ENCODE data around the gene KCNN3. TPM values are rescaled to one million over a fixed set of nuclear protein-coding genes. Genes with fewer than 3 reads are reported as not detected.

The KCNN3 gene
- total and polyA plus RNA-seq, 10 donors = 0.13 to 15.1 (median 7.4) TPM

DNA sequence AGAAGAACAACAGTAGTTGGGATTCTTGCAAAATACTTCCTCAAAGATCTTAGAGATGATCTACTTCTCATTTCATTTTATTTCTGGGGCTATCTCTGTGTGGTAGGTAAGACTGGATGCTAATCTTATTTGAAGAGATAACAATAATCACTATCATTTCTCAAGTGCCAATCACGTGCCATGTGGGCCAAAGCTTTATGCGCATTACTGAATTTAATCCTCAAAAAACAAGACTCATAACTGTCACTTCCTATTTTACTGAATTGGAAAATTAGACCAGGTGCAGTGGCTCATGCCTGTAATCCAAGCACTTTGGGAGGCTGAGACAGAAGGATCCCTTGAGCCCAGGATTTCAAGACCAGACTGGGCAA, 121.7 kb downstream of the KCNN3 start:
- no peak for DNase-seq
- 27 to 55% (median 41%) methylated on average over 2 of the region's 2 CpGs for WGBS, 5 donors
- no peaks in the 10 kb centered on the region for H3K36me3 ChIP-seq
- no peak overlapping the region for H3K4me3 ChIP-seq
- H3K9me3 ChIP-seq = no peaks in the 10 kb centered on the region
- intact Hi-C loops (cut with DNase I; ENCODE audit: low total_unique reads) = no loop called here
- peaks cover 0 to 52% (median 0%) of the 10 kb centered on the region in 7 donors for H3K27me3 ChIP-seq (replicated peaks in 1 of 7)
- H3K4me1 ChIP-seq = peaks cover 0 to 28% (median 21%) of the 10 kb centered on the region in 6 donors
- TF ChIP-seq POLR2AphosphoS5 (IDR thresholded peaks at IDR 0.05) = no peak
- TF ChIP-seq, protein P1, sequence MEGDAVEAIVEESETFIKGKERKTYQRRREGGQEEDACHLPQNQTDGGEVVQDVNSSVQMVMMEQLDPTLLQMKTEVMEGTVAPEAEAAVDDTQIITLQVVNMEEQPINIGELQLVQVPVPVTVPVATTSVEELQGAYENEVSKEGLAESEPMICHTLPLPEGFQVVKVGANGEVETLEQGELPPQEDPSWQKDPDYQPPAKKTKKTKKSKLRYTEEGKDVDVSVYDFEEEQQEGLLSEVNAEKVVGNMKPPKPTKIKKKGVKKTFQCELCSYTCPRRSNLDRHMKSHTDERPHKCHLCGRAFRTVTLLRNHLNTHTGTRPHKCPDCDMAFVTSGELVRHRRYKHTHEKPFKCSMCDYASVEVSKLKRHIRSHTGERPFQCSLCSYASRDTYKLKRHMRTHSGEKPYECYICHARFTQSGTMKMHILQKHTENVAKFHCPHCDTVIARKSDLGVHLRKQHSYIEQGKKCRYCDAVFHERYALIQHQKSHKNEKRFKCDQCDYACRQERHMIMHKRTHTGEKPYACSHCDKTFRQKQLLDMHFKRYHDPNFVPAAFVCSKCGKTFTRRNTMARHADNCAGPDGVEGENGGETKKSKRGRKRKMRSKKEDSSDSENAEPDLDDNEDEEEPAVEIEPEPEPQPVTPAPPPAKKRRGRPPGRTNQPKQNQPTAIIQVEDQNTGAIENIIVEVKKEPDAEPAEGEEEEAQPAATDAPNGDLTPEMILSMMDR (IDR thresholded peaks at IDR 0.05 in 8 of 11, conservative IDR thresholded peaks at IDR 0.05 in 3 of 11) = no peak
- peak overlapping the region in 3 of 8 donors; percentile 14 to 45 (median 28) for H3K27ac ChIP-seq

DNA sequence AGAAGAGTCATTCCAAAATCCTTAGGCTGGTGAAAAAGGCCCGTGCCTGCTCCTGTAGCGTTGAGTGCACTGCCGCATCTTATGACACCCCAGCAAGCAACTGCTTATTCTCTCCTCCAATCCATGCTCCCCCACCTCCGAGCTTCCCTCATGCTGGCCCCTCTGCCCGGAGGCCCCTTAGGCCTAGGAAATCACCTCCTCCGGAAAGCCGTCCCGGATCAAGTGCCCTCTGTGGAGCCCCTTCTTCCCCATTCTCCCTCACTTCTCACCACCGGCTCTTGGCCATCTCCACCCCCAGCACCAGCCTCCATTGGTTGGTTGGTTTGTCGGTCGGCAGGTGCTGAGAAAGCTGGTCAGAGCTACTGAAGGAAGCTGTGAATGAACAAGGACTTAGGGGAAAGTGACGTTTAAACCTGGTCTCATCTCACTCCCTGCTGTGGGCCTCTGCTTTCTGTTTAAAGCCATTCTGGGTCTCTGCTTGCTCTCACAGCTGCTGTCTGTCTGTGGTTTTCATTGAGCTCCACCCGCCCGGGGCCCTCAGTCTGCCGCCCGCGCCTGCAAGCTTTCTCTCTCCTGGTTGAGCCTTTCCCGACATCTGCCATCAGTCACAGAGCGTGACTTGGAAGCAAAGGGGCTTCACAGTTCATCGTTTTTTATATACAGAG, 122.2 kb downstream of the KCNN3 start:
- intact Hi-C loops (cut with DNase I; ENCODE audit: low total_unique reads) = no loop called here
- TF ChIP-seq POLR2AphosphoS5 (IDR thresholded peaks at IDR 0.05) (no peak), POLR2A (IDR thresholded peaks at IDR 0.05) (no peak)
- TF ChIP-seq, protein P1 (IDR thresholded peaks at IDR 0.05 in 8 of 11, conservative IDR thresholded peaks at IDR 0.05 in 3 of 11) = no peak
- WGBS, 5 donors = 15 to 28% (median 19%) methylated on average over 20 of the region's 20 CpGs
- Histone ChIP-seq H3K36me3 (no peaks in the 10 kb centered on the region), H3K9me3 (no peaks in the 10 kb centered on the region), H3K27ac (peak overlapping the region in 4 of 8 donors; percentile 4 to 45 (median 21)), H3K27me3 (replicated peaks in 1 of 7) (peaks cover 0 to 52% (median 0%) of the 10 kb centered on the region in 7 donors), H3K4me1 (peaks cover 0 to 28% (median 21%) of the 10 kb centered on the region in 6 donors), H3K4me3 (no peak overlapping the region)
- no peak for DNase-seq

DNA sequence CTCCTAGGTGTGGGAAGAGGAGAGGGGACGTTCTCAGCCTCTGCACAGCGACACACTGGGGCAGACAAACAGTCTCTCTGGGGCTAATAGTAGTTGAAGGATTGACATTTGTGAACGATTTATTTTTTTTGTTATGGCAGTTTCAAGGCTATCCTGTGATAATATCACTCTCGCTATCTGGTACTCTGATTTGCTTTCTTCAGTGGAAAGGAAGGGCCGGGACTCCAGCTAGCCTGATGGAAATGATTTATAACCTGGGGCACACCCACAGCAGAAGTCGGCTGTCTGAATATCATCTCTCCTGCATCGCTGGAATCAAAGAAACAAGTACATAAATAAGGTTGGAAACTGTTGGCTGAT, 122.7 kb downstream of the KCNN3 start:
- TF ChIP-seq POLR2A (IDR thresholded peaks at IDR 0.05) (no peak), POLR2AphosphoS5 (IDR thresholded peaks at IDR 0.05) (no peak)
- TF ChIP-seq, protein P1 (IDR thresholded peaks at IDR 0.05 in 8 of 11, conservative IDR thresholded peaks at IDR 0.05 in 3 of 11) = no peak
- H3K27me3 ChIP-seq (replicated peaks in 1 of 7) = peaks cover 0 to 52% (median 0%) of the 10 kb centered on the region in 7 donors
- peaks cover 0 to 28% (median 21%) of the 10 kb centered on the region in 6 donors for H3K4me1 ChIP-seq
- 39 to 49% (median 41%) methylated on average over 7 of the region's 7 CpGs for WGBS, 5 donors
- intact Hi-C loops (cut with DNase I; ENCODE audit: low total_unique reads) = no loop called here
- no peaks in the 10 kb centered on the region for H3K36me3 ChIP-seq
- DNase-seq = no peak
- H3K27ac ChIP-seq = peak overlapping the region in 3 of 8 donors; percentile 14 to 45 (median 28)
- no peak overlapping the region for H3K4me3 ChIP-seq
- H3K9me3 ChIP-seq = no peaks in the 10 kb centered on the region

DNA sequence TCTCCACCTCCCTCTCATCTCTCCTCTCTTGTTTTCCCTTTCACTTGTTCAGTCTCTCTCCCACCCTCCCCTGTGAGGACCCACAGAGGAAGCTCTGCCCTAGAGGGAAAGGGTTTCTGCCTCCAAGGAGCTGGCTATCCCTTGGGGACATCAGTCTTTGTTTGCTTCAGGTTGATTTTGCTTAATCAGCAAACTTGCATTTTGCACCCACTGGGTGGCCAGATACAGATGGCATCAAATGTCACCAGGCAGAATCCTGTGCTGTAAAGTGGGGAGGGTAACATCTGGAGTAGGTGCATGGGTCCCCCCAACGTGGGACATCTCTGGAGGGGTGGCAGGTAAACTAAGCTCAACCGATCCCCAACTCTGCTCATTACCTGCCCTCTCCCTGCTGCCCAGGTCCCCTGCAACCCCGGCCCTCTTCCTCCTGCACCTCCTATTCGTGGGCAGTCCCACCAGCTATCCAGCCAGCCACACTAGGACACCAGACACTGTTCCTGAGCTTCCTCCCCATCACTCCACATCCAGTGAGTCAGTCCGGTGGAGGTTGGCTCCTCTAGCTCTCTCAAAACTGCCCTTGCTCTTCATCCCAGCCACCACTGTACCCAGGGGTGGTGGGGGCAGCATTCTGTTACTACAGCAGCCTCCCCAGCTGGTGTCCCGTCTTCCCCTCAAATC, 123.3 kb downstream of the KCNN3 start:
- DNase-seq = no peak
- intact Hi-C loops (cut with DNase I; ENCODE audit: low total_unique reads) = no loop called here
- WGBS, 5 donors = 79 to 87% (median 85%) methylated on average over 6 of the region's 6 CpGs
- Histone ChIP-seq H3K4me3 (no peak overlapping the region), H3K36me3 (no peaks in the 10 kb centered on the region), H3K27ac (no peak overlapping the region), H3K9me3 (no peaks in the 10 kb centered on the region), H3K4me1 (peaks cover 0 to 28% (median 21%) of the 10 kb centered on the region in 6 donors), H3K27me3 (replicated peaks in 1 of 7) (peaks cover 0 to 52% (median 0%) of the 10 kb centered on the region in 7 donors)
- TF ChIP-seq, protein P1 (IDR thresholded peaks at IDR 0.05 in 8 of 11, conservative IDR thresholded peaks at IDR 0.05 in 3 of 11) = no peak
- TF ChIP-seq POLR2AphosphoS5 (IDR thresholded peaks at IDR 0.05) (no peak), POLR2A (IDR thresholded peaks at IDR 0.05) (no peak)
